HG03039 (cell line): Measurements from ENCODE around the gene MUC3A.

Source experiments
- ATAC-seq: cut with Tn5 transposase; IDR thresholded peaks from one replicate; pipeline ENCODE4 v1.9.1; 2021; ENCODE audit warnings: mild to moderate bottlenecking, moderate library complexity; ENCODE audit not compliant: unreplicated experiment

Gene MUC3A

DNA sequence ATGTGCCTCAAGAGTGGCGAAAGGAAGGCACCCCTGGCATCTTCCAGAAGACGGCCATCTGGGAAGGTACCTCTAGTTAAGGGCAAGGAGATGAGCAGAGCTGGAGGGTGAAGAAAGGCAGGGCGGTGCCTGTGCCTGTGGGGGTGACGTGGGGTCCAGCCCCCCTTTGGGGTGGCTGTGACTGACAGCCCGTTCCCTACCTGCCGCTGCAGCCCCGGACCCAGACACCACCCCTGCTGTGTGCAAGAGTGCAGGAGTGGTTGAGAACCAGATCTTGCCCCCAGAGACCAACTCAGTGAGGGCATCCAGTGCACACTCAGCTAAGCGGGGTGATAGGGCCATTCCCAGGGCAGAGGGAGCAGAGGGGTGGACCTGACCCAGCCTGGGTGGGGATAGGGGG is 66.3 kb downstream of the MUC3A start:
- no peak for ATAC-seq

DNA sequence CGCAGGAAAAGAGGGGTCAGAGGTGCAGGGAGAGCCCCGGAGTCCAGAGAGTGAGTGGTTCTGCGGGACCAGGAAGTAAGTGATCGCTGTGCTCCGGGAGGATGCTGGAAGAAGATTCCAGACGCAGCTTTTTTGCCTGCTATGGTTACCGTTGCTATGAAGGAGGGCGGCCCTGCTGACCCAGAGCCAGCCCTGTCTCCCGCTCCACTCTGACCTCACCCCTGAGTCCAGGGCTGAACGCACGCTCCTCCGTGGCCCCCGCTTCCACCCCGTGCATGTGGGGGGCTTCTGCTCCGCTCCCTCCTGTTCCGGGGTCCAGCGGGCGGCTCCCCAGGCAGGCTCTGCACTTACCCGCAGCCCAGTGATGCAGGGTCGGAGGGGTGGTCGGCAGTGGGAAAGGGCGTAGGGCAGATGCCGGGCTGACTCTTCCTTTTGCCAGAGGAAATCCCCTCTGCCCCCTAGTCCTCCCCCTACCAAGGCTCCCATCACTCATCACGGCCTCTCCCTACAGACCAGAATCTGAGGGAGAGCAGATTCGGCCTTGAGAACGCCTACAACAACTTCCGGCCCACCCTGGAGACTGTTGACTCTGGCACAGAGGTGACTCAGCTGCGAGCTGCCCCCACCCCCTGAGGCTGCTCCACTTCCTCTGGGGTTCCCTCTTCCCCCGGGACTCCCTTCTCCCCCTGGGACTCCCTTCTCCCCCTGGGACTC is 67.9 kb downstream of the MUC3A start:
- peak; percentile 60 for ATAC-seq
